ENCODE results near the gene COPZ2. TPM values are rescaled to one million over a fixed set of nuclear protein-coding genes. Genes with fewer than 3 reads are reported as not detected.
A peak's percentile ranks its signal among the peaks of the same experiment; 100 is the strongest.

Gene COPZ2
- total RNA-seq, 1 experiment from 2014 or later: 1.3 TPM

DNA sequence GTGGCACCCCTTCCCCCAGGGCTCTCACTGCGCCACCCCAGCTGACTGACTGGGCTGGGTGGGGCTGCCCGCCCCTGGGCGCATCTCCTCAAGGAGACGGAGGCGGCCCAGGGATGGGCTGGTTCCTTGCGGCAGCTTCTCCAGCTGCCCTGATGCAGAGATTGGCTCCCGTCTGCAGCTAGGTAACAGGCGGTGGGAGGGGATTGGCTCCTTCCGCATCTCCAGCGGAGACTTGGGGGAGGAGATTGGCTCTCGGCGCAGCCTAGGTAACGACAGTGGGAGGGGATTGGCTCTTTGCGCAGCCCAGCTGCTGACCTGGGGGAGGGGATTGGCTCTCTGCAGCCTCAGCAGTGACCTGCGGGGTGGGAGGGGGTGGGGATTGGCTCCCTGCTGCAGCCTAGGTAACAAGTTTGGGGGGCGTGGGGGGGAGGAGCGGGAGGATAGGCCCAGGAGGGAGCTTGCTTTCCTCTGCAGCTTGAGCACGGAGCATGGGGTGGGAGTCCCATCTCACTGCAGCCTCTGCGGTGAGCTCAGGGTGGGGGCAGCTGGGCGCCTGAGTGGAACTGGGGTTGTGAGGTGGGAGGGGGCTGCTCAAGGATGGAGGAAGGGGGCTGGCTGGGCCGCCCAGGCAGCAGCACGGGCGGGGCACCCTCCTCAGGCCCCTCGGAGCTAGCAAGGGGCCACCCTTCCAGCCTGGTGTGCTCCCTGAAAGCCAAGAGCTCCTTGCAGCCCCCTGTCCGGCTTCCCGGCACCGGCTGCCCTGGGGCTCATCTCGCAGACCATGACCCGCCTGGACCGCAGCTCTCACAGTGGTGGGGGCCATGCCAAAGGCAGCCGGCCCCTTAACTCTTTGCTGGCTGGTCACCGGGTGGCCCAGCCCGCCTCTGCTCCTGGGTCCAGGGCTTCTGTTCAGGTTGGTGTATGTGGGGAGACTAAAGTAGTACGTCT is 16.9 kb upstream of the COPZ2 start:
- Histone ChIP-seq H3K9ac (ENCODE audit: low read length) (no peak overlapping the region), H3F3A (ENCODE audit: low read length, unreplicated experiment) (no peaks in the 10 kb centered on the region), H4K20me1 (ENCODE audit: low read length) (peaks cover 50% of the 10 kb centered on the region), H2AFZ (ENCODE audit: low read length) (no peak overlapping the region), H3K79me2 (ENCODE audit: low read length) (peaks cover 68% of the 10 kb centered on the region), H3K9me2 (replicated peaks; ENCODE audit: low read length) (no peaks in the 10 kb centered on the region), H3K4me1 (ENCODE audit: insufficient read depth, low read length) (peaks cover 40% of the 10 kb centered on the region), H3K36me3 (ENCODE audit: low read depth, low read length) (peaks cover 68% of the 10 kb centered on the region), H3K4me3 (ENCODE audit: low read length) (no peak overlapping the region), H3K9me3 (ENCODE audit: low read length) (no peaks in the 10 kb centered on the region), H3K27ac (ENCODE audit: low read length) (no peak overlapping the region), H3K4me2 (ENCODE audit: low read length) (no peak overlapping the region), H3K27me3 (ENCODE audit: low read length) (no peaks in the 10 kb centered on the region)
- ATAC-seq (no peak), DNase-seq (no peak)
- ChIA-PET POLR2A (ENCODE audit: unreplicated experiment) (interaction anchor here (0.5 to 0.6 kb wide), 2 partner anchors 49 to 79 kb away, joined by 18 to 31 read pairs; no protein-coding TSS in a partner anchor), CTCF (interaction anchor here (0.6 kb wide), 1 partner anchor 43 kb away, joined by 3 read pairs; no protein-coding TSS in a partner anchor)
- TF ChIP-seq EZH2phosphoT487 (IDR thresholded peaks at IDR 0.05; ENCODE audit: borderline replicate concordance, low read length): no peak
- no peak for TF ChIP-seq EZH2 (IDR thresholded peaks at IDR 0.05; ENCODE audit: low read length, unreplicated experiment)
- TF ChIP-seq, protein P1, sequence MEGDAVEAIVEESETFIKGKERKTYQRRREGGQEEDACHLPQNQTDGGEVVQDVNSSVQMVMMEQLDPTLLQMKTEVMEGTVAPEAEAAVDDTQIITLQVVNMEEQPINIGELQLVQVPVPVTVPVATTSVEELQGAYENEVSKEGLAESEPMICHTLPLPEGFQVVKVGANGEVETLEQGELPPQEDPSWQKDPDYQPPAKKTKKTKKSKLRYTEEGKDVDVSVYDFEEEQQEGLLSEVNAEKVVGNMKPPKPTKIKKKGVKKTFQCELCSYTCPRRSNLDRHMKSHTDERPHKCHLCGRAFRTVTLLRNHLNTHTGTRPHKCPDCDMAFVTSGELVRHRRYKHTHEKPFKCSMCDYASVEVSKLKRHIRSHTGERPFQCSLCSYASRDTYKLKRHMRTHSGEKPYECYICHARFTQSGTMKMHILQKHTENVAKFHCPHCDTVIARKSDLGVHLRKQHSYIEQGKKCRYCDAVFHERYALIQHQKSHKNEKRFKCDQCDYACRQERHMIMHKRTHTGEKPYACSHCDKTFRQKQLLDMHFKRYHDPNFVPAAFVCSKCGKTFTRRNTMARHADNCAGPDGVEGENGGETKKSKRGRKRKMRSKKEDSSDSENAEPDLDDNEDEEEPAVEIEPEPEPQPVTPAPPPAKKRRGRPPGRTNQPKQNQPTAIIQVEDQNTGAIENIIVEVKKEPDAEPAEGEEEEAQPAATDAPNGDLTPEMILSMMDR (conservative IDR thresholded peaks at IDR 0.05; ENCODE audit: low read depth, low read length): no peak
- BruUV-seq (replicated peaks): no TSS peak
- intact Hi-C loops (cut with micrococcal nuclease): no loop called here

DNA sequence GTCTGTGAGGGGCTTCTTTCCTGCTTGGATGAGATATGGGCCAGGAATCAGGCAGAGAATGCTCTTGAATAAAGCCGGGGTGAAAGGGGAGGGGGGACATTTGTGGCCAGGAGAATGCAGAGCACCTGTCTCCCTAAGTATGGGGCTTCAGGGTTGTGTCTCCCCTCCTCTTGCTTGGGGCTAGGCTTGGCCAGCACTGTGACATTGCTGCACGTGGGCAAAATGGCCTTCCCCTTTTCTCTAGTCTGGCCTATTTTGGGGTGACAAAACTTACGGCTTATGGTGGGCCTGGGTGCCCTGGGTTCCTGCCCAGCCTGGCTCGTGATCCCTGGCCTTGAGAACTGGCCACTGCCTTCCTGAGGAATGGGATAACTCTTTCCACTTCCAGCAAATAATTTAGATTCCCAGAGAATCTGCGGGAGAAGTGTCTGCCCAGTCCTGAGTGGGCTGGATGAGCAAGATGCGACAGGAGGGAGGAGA is 16.2 kb upstream of the COPZ2 start:
- Histone ChIP-seq H3F3A (ENCODE audit: low read length, unreplicated experiment) (no peaks in the 10 kb centered on the region), H3K4me2 (ENCODE audit: low read length) (peak overlapping the region; percentile 55; the same call in 1 of the 2 replicates), H3K79me2 (ENCODE audit: low read length) (peaks cover 75% of the 10 kb centered on the region), H3K9ac (ENCODE audit: low read length) (no peak overlapping the region), H3K4me1 (ENCODE audit: insufficient read depth, low read length) (peaks cover 41% of the 10 kb centered on the region), H3K4me3 (ENCODE audit: low read length) (no peak overlapping the region), H3K36me3 (ENCODE audit: low read depth, low read length) (peaks cover 62% of the 10 kb centered on the region), H2AFZ (ENCODE audit: low read length) (no peak overlapping the region), H3K9me3 (ENCODE audit: low read length) (no peaks in the 10 kb centered on the region), H3K9me2 (replicated peaks; ENCODE audit: low read length) (no peaks in the 10 kb centered on the region), H3K27me3 (ENCODE audit: low read length) (no peaks in the 10 kb centered on the region), H3K27ac (ENCODE audit: low read length) (no peak overlapping the region), H4K20me1 (ENCODE audit: low read length) (peaks cover 50% of the 10 kb centered on the region)
- BruUV-seq (replicated peaks): no TSS peak
- TF ChIP-seq EZH2phosphoT487 (IDR thresholded peaks at IDR 0.05; ENCODE audit: borderline replicate concordance, low read length): no peak
- DNase-seq: no peak
- intact Hi-C loops (cut with micrococcal nuclease): no loop called here
- ChIA-PET POLR2A (ENCODE audit: unreplicated experiment) (interaction anchor here (0.5 to 0.6 kb wide), 2 partner anchors 48 to 80 kb away, joined by 18 to 31 read pairs; no protein-coding TSS in a partner anchor), CTCF (no interaction called here)
- ATAC-seq: no peak

GRCh38 chr17:48052956-48053757 is 15.6 kb upstream of the COPZ2 start:
- H3K9me2 ChIP-seq (replicated peaks; ENCODE audit: low read length): no peaks in the 10 kb centered on the region
- peak overlapping the region; percentile 55 for H3K4me2 ChIP-seq (ENCODE audit: low read length)
- BruUV-seq (replicated peaks): no TSS peak
- intact Hi-C loops (cut with micrococcal nuclease): no loop called here
- no peaks in the 10 kb centered on the region for H3K27me3 ChIP-seq (ENCODE audit: low read length)
- H3K9me3 ChIP-seq (ENCODE audit: low read length): no peaks in the 10 kb centered on the region
- H3K36me3 ChIP-seq (ENCODE audit: low read depth, low read length): peaks cover 56% of the 10 kb centered on the region
- H3K79me2 ChIP-seq (ENCODE audit: low read length): peaks cover 77% of the 10 kb centered on the region
- no peaks in the 10 kb centered on the region for H3F3A ChIP-seq (ENCODE audit: low read length, unreplicated experiment)
- peaks cover 41% of the 10 kb centered on the region for H3K4me1 ChIP-seq (ENCODE audit: insufficient read depth, low read length)
- H3K9ac ChIP-seq (ENCODE audit: low read length): no peak overlapping the region
- no peak for ATAC-seq
- POLR2A ChIA-PET (ENCODE audit: unreplicated experiment): no interaction called here
- CTCF ChIA-PET: no interaction called here
- H2AFZ ChIP-seq (ENCODE audit: low read length): no peak overlapping the region
- no peak for DNase-seq
- H4K20me1 ChIP-seq (ENCODE audit: low read length): peaks cover 50% of the 10 kb centered on the region
- no peak overlapping the region for H3K27ac ChIP-seq (ENCODE audit: low read length)
- TF ChIP-seq, protein P1 (conservative IDR thresholded peaks at IDR 0.05; ENCODE audit: low read depth, low read length): no peak
- H3K4me3 ChIP-seq (ENCODE audit: low read length): peak overlapping the region; percentile 9; the same call in 1 of the 2 replicates
